Activated CD4-positive, alpha-beta T cell treated with anti-CD3 and anti-CD28 coated beads, Interleukin-2, amount 50 U/mL, for 24 hours (primary cell): ENCODE measurements around the gene ZBTB20.

Source experiments
- DNase-seq, 2 donors: peaks; one replicate each; pipeline ENCODE4 v3.0.0-alpha.2; 2020; ENCODE audit warnings: low read depth in 1 of 2, low spot score in 1 of 2

ZBTB20 gene

GRCh38 chr3:114550165-114550564, 596.9 kb downstream of the ZBTB20 start:
- no peak for DNase-seq

GRCh38 chr3:114545193-114545592, 601.9 kb downstream of the ZBTB20 start:
- DNase-seq, result no peak

GRCh38 chr3:114542359-114542758, 604.7 kb downstream of the ZBTB20 start:
- DNase-seq, result no peak

- DNase-seq, result no peak
Observed at GRCh38 chr3:114539525-114539924, 607.6 kb downstream of the ZBTB20 start.

GRCh38 chr3:114538211-114538610, 608.9 kb downstream of the ZBTB20 start:
- DNase-seq, result no peak

- no peak for DNase-seq
Observed at GRCh38 chr3:114528517-114528916, 618.6 kb downstream of the ZBTB20 start.

GRCh38 chr3:114527036-114527644, 619.9 kb downstream of the ZBTB20 start:
- DNase-seq, result no peak

GRCh38 chr3:114525278-114525677, 621.8 kb downstream of the ZBTB20 start:
- DNase-seq, result no peak

- DNase-seq, result no peak
Observed at GRCh38 chr3:114519415-114519814, 627.7 kb downstream of the ZBTB20 start.

GRCh38 chr3:114518206-114518808, 628.8 kb downstream of the ZBTB20 start:
- no peak for DNase-seq

GRCh38 chr3:114510201-114510600, 636.9 kb downstream of the ZBTB20 start:
- no peak for DNase-seq

GRCh38 chr3:114509756-114510155, 637.3 kb downstream of the ZBTB20 start:
- DNase-seq, result no peak

- DNase-seq, result no peak
Observed at GRCh38 chr3:114508976-114509375, 638.1 kb downstream of the ZBTB20 start.

- DNase-seq, result no peak
Observed at GRCh38 chr3:114508208-114508607, 638.9 kb downstream of the ZBTB20 start.

- no peak for DNase-seq
Observed at GRCh38 chr3:114506591-114507300, 640.3 kb downstream of the ZBTB20 start.

GRCh38 chr3:114504941-114505628, 642.0 kb downstream of the ZBTB20 start:
- no peak for DNase-seq

GRCh38 chr3:114502204-114502603, 644.9 kb downstream of the ZBTB20 start:
- DNase-seq, result no peak

- DNase-seq, result no peak
Observed at GRCh38 chr3:114499976-114500375, 647.1 kb downstream of the ZBTB20 start.

- no peak for DNase-seq
Observed at GRCh38 chr3:114498539-114499370, 648.3 kb downstream of the ZBTB20 start.

GRCh38 chr3:114496874-114497273, 650.2 kb downstream of the ZBTB20 start:
- DNase-seq, result no peak

- no peak for DNase-seq
Observed at GRCh38 chr3:114496466-114496865, 650.6 kb downstream of the ZBTB20 start.
